Activated CD4-positive, alpha-beta T cell treated with anti-CD3 and anti-CD28 coated beads, Interleukin-2, amount 50 U/mL, for 24 hours (primary cell): ENCODE results near the gene PPTC7.
"Not testable (repeated sequence)": the region's sequence is repeated elsewhere in the genome, so short reads cannot be mapped to it uniquely, and the experiment has no call there.

Source experiments
- DNase-seq, 2 donors: peaks; one replicate each; pipeline ENCODE4 v3.0.0-alpha.2; 2020; ENCODE audit warnings: low read depth in 1 of 2, low spot score in 1 of 2

PPTC7 gene

GRCh38 chr12:110562386-110562785 is 20.7 kb downstream of the PPTC7 start:
- DNase-seq: peak in 1 of 2 donors; percentile 19

DNA sequence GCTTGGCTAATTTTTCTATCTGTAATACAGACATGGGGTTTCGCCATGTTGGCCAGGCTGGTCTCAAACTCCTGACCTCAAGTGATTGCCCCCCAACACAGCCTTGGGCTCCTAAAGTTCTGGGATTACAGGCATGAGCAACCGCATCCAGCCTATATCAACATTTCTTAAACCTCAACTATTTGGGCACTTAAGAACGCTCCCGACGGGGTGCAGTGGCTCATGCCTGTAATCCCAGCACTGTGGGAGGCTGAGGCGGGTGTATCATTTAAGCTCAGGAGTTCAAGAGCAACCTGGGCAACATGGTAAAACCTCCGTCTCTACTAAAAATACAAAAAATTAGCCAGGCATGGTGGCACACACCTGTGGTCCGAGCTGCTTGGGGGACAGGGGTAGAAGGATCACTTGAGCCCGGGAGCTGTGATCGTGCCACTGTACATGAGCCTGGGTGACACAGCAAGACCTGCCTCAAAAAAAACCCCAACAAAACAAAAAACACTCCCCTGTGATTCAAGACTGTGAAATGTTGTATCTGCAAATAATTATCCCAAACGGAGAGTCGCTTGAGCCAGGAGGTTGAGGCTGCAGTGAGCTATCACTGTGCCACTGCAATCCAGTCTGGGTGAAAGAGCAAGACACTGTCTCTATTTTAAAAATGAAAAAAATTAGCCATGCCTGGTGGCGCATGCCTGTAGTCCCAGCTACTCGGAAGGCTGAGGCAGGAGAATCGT is 21.5 kb downstream of the PPTC7 start:
- DNase-seq: no peak

DNA sequence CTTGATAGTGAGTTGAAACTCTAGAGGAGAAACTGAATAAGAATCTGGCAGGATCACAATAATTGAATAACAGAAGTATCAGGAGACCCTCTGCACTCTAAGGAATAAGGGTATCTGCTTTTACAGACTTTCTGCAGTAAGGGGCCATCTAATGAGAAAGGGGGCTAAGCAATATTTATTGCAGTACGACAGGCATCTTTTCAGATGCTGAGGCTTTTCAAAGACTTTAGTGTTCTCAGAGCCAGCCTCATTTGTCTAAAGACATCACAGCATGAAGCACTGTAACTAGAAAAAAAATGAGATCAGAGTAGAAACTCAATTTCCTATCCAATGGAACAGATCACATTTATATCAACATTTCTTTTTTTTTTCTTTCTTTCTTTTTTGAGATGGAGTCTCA is 22.2 kb downstream of the PPTC7 start:
- DNase-seq: no peak

DNA sequence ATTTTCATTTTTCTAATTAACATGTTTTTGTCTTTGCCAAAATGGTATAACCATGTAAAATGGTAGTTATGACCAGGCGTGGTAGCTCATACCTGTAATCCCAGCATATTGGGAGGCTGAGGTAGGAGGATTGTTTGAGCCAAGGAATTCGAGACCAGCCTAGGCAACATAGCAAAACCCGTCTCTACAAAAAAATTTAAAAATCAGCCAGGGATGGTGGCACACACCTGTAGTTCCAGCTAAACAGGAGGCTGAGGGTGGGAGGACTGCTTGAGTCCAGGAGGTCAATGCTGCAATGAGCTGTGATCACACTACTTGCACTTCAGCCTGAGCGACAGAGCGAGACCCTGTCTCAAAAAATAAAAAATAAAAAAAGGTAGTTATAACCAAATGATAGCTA is 23.1 kb downstream of the PPTC7 start:
- DNase-seq: no peak

GRCh38 chr12:110558945-110559344 is 24.2 kb downstream of the PPTC7 start:
- DNase-seq: not testable (repeated sequence)

DNA sequence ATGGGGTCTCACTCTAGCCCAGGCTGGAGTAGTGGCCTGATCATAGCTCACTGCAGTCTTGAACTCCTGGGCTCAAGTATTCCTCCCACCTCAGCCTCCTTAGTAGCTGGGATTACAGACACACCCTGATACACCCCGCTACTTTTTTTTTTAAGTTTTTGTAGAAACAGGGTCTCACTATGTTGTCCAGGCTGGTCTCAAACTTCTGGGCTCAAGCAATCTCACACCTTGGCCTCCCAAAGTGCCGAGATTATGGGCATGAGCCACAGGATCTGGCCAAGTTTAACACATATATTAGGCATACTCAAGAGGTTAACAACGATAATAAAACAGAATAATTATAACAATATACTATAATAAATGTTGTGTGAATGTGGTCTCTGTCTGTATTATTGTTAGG is 25.8 kb downstream of the PPTC7 start:
- DNase-seq: no peak

DNA sequence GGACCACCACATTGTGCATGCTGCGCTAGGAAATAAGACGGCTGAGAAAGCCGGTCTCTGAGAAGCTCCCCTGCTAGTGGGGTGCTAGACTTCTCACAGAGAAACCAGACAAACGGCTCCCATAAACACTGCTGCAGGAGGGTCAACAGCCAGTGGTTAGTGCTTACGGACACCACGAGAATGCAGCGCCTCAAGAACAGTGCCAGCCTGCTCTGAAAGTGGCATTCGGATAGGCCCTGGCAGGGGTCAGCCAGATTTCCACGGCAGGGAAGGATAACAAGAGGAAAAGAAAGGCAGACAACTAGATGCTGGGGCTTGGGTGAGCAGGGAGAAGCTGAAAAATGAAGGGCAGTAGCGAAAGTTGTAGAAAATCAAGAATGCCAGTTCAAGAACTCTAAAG is 26.4 kb downstream of the PPTC7 start:
- DNase-seq: no peak

DNA sequence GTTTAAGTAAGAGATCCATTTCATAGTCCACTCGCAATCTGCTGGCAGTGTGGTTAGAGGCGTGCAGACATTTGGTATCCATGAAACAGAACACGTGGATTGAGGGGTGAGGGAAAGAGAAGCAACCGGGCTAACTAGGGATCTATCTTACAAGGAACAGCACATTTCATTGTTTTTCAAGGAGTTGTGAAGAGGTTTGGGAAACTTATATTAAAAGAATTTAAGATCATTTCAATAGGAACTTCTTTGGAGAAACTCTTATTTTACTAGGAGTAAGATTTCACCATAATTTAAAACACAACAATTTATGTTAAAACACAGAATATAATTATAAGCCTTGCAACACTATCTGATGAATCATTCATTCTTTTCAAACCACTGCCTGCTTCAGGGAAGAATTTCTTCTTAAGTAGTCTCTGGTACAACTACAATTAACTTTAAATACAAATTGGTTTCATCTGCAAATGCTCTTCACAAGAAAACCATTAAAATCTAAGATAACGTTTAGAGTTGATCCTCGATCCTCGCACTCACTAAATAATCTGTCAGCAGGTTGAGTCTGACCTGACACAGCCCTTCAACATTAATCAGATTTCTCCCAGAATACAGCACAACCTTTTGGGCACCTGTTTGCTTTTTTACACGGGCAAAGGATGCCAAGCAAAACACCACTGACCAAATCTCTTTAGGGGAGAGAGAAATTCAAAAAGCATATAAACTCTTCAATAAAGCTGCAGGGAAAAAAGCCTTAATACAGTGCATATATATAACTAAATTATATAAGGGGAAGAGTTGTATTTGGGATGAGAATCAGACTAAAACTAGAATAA is 27.3 kb downstream of the PPTC7 start:
- no peak for DNase-seq

- no peak for DNase-seq
Measured at GRCh38 chr12:110554184-110554583, 28.9 kb downstream of the PPTC7 start.

DNA sequence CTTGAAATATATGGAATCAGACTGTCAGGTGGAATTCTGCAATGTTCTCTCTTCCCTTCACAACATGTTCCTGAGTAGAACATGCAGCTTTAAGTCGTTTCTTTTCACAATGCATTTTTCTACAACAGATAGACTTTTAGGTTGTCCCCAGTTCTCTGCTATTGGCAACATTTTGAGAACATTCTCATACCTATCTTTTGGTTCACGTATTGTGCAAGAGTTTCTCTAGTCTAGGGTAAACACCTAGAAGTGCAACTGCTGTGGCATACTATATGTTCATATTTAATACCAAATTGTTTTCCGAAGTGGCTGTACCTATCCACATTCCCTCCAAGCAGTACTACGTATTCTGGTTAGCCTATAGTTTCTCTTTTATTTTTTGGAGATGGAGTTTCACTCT is 32.1 kb downstream of the PPTC7 start:
- DNase-seq: no peak

DNA sequence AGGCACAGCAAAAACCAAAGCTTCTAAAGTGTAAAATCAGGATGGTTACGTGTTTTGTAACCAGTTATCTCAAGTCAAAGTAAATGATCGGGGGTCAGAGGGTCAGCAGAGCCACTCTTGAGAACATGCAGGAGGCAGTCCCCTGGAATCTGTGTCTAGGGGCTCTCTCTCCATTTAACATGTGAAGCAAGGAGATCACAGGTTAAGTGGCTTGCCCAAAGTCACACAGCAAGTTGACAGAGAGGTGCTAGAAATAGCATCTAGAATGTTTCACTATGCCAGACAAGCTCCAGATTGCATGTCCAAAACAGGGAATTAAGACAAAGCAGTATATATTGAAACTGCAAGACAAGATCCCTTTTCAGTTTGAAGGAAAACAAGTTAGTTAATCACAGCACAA is 33.4 kb downstream of the PPTC7 start:
- DNase-seq: no peak

DNA sequence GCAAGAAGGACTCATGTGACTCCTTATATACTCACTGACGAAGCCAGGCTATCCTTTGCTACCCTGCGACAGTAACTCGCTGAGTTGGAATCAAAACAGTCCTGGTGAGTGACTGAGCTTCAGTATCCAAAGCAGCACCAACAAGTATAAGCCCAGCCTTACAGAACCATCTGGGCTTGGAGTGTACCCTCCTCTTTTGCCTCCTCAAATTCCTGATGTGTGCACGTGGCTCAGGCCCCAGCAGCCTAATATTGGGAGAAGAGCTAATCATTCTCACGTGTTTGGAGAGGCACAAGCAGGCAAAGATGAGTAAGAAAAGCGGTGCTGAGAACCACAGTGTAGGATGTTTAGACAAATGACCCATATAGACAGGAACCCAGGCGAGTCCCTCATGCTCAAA is 34.4 kb downstream of the PPTC7 start:
- DNase-seq: no peak

DNA sequence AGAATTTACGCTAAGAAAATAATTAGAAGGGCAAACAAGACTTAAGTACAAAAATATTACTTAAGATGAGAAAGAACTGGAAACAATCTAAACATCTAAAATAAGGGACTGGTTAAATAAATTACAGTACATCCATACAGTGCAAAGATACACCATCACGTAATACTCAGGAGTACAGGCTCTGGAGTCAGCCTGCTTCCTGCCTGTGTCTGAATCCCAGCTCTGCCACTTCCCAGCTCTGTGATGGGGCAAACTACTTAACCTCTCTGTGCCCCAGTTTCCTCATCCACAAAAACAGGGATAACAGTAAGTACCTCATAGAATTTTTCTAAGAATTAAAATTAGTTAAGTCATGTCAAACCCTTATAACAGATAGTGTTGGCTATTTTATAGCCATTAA is 36.0 kb downstream of the PPTC7 start:
- DNase-seq: no peak

DNA sequence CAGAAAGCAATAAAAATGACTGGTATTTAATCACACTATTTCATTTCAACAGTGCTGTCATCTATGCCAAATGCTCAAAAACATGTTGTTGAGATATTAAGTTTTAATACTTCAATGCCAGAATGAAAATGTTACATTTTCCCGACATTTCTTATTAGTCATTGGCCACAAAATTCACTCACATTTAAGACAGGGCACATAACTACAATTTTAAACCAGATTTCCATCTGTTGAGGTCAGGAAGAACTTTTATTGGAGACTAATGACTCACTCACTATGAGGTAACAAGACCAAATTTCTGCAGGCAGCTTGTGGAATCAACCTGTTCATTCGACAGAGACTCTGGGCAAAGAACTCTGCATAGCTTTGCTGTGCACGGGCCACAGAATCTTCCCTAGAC is 36.8 kb downstream of the PPTC7 start:
- no peak for DNase-seq

DNA sequence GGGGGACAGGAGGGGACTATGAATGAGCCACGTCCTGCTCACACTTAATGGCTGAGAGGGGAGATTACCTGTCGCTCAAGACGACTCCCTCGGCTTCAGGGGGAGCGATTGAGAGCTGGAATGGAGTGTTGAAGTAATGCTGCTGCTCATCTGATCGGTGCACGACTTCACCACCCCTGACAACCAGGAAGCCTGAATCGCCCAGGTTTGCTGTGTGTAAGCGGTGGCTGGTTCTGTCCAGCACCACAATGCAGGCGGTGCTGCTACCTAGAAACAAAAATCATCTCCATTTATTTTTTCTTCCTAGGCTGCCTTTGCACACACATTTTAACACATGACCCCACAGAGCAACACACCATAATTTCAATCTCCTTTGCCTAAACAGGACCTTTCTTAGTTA is 37.3 kb downstream of the PPTC7 start:
- no peak for DNase-seq

DNA sequence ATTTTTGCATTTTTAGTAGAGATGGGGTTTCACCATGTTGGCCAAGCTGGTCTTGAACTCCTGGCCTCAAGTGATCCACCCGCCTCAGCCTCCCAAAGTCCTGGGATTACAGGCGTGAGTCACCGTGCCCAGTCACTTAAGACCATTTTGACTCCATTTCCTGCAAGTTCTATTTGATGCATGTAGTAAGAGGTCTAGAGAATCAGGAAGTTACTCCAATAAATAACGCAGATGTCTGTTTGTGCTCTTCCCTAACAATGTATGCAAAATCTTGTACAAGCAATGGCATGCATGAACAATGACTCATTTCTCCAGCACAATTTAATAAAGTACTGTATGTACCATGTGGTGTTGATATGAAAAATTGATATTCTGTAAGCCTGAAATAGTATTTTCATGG is 37.9 kb downstream of the PPTC7 start:
- not testable (repeated sequence) for DNase-seq

GRCh38 chr12:110543965-110544364 is 39.2 kb downstream of the PPTC7 start:
- DNase-seq: no peak

- no peak for DNase-seq
Measured at GRCh38 chr12:110543252-110543959, 39.7 kb downstream of the PPTC7 start.

GRCh38 chr12:110540048-110540447 is 43.1 kb downstream of the PPTC7 start:
- no peak for DNase-seq

- no peak for DNase-seq
Measured at GRCh38 chr12:110538869-110539622, 44.1 kb downstream of the PPTC7 start.
